Measurements from ENCODE around the gene OCA2.

Gene OCA2

GRCh38 chr15:27790270-27790669, 308.8 kb downstream of the OCA2 start:
- Mint-ChIP-seq H3K4me1 (no peaks in the 10 kb centered on the region), H3K4me3 (no peak overlapping the region), H3K27me3 (ENCODE audit: low read depth, poor library complexity) (no peaks in the 10 kb centered on the region), H3K9me3 (no peaks in the 10 kb centered on the region), H3K27ac (no peak overlapping the region), H3K36me3 (ENCODE audit: low read depth) (no peaks in the 10 kb centered on the region)
- no peak for DNase-seq
- TF ChIP-seq, protein P1, sequence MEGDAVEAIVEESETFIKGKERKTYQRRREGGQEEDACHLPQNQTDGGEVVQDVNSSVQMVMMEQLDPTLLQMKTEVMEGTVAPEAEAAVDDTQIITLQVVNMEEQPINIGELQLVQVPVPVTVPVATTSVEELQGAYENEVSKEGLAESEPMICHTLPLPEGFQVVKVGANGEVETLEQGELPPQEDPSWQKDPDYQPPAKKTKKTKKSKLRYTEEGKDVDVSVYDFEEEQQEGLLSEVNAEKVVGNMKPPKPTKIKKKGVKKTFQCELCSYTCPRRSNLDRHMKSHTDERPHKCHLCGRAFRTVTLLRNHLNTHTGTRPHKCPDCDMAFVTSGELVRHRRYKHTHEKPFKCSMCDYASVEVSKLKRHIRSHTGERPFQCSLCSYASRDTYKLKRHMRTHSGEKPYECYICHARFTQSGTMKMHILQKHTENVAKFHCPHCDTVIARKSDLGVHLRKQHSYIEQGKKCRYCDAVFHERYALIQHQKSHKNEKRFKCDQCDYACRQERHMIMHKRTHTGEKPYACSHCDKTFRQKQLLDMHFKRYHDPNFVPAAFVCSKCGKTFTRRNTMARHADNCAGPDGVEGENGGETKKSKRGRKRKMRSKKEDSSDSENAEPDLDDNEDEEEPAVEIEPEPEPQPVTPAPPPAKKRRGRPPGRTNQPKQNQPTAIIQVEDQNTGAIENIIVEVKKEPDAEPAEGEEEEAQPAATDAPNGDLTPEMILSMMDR (IDR thresholded peaks at IDR 0.05) = no peak

DNA sequence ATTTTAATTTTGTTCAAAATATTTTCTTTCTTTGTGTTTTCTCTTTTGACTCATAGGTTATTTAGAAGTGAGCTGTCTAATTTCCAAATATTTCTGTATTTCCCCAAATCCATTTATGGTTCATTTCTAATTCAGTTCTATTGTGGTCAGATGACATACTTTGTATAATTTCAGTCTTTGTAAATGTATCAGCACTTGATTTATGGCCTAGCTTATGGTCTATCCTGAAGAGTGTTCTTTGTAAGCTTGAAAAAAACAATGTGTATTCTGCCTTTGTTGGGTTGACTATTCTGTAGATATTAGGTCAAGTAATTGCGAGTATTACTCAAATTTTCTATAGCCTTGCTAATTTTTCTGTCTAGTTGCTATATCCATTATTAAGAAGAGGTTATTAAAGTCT, 311.2 kb downstream of the OCA2 start:
- H3K9me3 Mint-ChIP-seq = no peaks in the 10 kb centered on the region
- no peak for DNase-seq
- H3K27me3 Mint-ChIP-seq (ENCODE audit: low read depth, poor library complexity) = peaks cover 3% of the 10 kb centered on the region
- no peak overlapping the region for H3K4me3 Mint-ChIP-seq
- no peaks in the 10 kb centered on the region for H3K36me3 Mint-ChIP-seq (ENCODE audit: low read depth)
- no peak overlapping the region for H3K27ac Mint-ChIP-seq
- TF ChIP-seq, protein P1 (IDR thresholded peaks at IDR 0.05) = no peak
- H3K4me1 Mint-ChIP-seq = peaks cover 9% of the 10 kb centered on the region

DNA sequence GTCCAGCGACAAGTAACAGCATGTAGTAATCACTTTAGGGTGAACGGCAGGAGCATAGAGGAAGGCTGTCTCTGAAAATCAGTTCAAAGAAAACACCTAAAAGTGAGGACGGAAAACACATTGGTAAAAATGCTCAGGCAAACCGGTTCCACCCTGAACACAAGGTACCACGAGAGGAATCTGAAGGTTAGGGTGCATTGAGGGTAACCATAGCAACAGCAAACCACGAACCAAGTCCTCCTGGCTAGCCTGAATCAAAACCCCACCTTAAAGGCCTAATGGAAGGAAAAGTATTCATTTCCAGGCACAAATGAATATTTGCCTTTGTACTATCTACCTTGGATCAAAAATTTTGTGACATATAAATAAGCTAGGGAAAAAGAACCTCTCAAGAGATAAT, 315.0 kb downstream of the OCA2 start:
- H3K4me3 Mint-ChIP-seq = no peak overlapping the region
- no peaks in the 10 kb centered on the region for H3K9me3 Mint-ChIP-seq
- TF ChIP-seq, protein P1 (IDR thresholded peaks at IDR 0.05) = no peak
- H3K27me3 Mint-ChIP-seq (ENCODE audit: low read depth, poor library complexity) = peaks cover 3% of the 10 kb centered on the region
- no peak overlapping the region for H3K27ac Mint-ChIP-seq
- no peak for DNase-seq
- H3K36me3 Mint-ChIP-seq (ENCODE audit: low read depth) = no peaks in the 10 kb centered on the region
- H3K4me1 Mint-ChIP-seq = peaks cover 9% of the 10 kb centered on the region

DNA sequence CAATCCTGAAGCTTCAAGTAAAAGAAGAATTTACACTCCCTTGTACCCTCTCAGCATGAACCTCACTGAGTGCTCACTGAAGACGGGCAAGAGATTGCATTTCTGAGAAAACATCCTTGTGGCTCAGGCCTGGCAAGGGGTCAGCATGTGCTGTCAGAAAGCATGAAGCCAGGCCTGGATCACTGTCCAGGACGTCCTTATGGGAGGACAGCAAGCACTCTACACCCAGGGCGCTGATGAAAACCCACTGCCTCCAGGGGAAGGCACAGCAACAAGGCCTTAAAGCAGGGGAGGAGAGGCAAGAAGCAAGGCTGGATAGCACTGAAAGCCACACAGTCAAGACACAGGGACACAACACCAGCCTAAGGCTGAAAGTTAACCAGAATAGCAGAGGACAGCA, 315.4 kb downstream of the OCA2 start:
- TF ChIP-seq, protein P1 (IDR thresholded peaks at IDR 0.05) = no peak
- peaks cover 3% of the 10 kb centered on the region for H3K27me3 Mint-ChIP-seq (ENCODE audit: low read depth, poor library complexity)
- no peak for DNase-seq
- peaks cover 9% of the 10 kb centered on the region for H3K4me1 Mint-ChIP-seq
- H3K4me3 Mint-ChIP-seq = no peak overlapping the region
- no peak overlapping the region for H3K27ac Mint-ChIP-seq
- H3K9me3 Mint-ChIP-seq = no peaks in the 10 kb centered on the region
- H3K36me3 Mint-ChIP-seq (ENCODE audit: low read depth) = no peaks in the 10 kb centered on the region

DNA sequence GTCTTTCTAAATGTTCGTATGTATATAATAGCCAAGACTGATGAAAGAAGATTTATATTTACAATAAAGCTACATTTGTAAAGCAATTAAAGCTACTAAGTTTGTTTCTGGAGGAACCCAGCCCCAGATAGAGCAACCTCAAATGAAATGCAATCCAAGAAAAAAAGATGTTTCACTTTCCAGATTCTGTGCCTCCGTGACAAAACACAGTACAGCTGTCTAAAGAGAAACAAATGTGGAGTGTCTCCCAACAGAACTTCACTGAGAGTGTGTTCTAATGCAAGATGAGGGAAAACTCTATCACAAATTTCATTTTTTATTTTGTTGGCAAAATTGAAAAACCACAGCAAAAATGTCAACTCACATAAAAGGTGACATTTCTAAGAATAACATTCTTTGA, 317.0 kb downstream of the OCA2 start:
- peaks cover 3% of the 10 kb centered on the region for H3K27me3 Mint-ChIP-seq (ENCODE audit: low read depth, poor library complexity)
- H3K27ac Mint-ChIP-seq = no peak overlapping the region
- H3K36me3 Mint-ChIP-seq (ENCODE audit: low read depth) = no peaks in the 10 kb centered on the region
- DNase-seq = no peak
- no peak overlapping the region for H3K4me3 Mint-ChIP-seq
- no peaks in the 10 kb centered on the region for H3K9me3 Mint-ChIP-seq
- TF ChIP-seq, protein P1 (IDR thresholded peaks at IDR 0.05) = no peak
- peaks cover 9% of the 10 kb centered on the region for H3K4me1 Mint-ChIP-seq

DNA sequence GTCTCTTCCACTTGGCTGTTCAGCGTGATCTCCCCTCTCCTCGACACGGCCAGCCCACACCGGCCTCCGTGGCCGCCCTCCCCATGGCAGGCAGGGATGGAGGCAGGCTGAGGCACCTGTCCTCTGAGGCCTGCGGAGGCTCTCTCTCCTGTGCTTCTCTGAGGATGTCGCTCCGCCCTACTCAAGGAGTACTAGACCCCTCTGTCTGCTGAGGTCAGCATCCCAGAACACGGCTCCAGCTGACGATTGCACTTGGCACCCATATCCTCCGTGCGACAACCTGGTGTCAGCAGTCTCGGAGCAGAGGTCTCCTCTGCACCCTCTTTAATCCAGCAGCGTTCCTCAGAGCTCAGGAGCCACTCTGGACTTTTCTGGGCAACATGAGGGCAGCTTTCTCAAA, 322.6 kb downstream of the OCA2 start:
- TF ChIP-seq, protein P1 (IDR thresholded peaks at IDR 0.05) = no peak
- DNase-seq = no peak
- Mint-ChIP-seq H3K4me1 (no peaks in the 10 kb centered on the region), H3K9me3 (peaks cover 4% of the 10 kb centered on the region), H3K4me3 (no peak overlapping the region), H3K36me3 (ENCODE audit: low read depth) (no peaks in the 10 kb centered on the region), H3K27me3 (ENCODE audit: low read depth, poor library complexity) (peaks cover 6% of the 10 kb centered on the region), H3K27ac (no peak overlapping the region)
